Body of pancreas (tissue), 4 donors: Measurements from ENCODE around the gene TMEM35B. TPM values are rescaled to one million over a fixed set of nuclear protein-coding genes. Genes with fewer than 3 reads are reported as not detected.
"Not testable (repeated sequence)": the region's sequence is repeated elsewhere in the genome, so short reads cannot be mapped to it uniquely, and the experiment has no call there.

Source experiments
- ATAC-seq: fragments of 150-250 bp; one replicate; pipeline ENCODE4 v1.9.1; 2016
- DNase-seq, 4 donors: peaks; one replicate each; pipeline ENCODE4 v3.0.0-alpha.2; 2019
- H3K27ac ChIP-seq, 4 donors: fragments of 200-600 bp; sonication (generic); 1 replicate in 3 of 4; 2 replicates in 1 of 4; pipeline versions ENCODE4 v1.5.1 to v1.6.1; 2016 to 2019; ENCODE audit warnings: mild to moderate bottlenecking in 1 of 4, mixed read lengths in 1 of 4, moderate library complexity in 1 of 4
- H3K27me3 ChIP-seq, 2 donors: fragments of 200-600 bp; sonication (generic); one replicate each; pipeline ENCODE4 v1.6.0; 2016; ENCODE audit warnings: mild to moderate bottlenecking in 1 of 2
- H3K36me3 ChIP-seq, 2 donors: fragments of 200-600 bp; sonication (generic); replicated peaks in 1 of 2; 2 replicates each; pipeline ENCODE4 v1.5.1; 2016; ENCODE audit warnings: low read depth in 2 of 2; ENCODE audit not compliant: insufficient read depth in 1 of 2
- H3K4me1 ChIP-seq: fragments of 200-600 bp; sonication (generic); one replicate; pipeline ENCODE4 v1.6.0; 2016
- H3K4me3 ChIP-seq, 2 donors: fragments of 200-600 bp; sonication (generic); 1 replicate in 1 of 2; 2 replicates in 1 of 2; pipeline ENCODE4 v1.5.1; 2016 to 2019
- H3K9me3 ChIP-seq, 3 donors: fragments of 200-600 bp; sonication (generic); 1 replicate in 2 of 3; 2 replicates in 1 of 3; pipeline ENCODE4 v1.5.1; 2016
- POLR2A ChIP-seq, 3 donors: fragments of 450-650 bp; IDR thresholded peaks; one replicate each; pipeline ENCODE4 v1.6.1; 2016; ENCODE audit warnings: antibody characterized with exemption in 3 of 3, mild to moderate bottlenecking in 2 of 3
- WGBS, 2 donors: methylation state at CpG; one replicate each; pipeline ENCODE4 v1.1.5; 2017; 5-methylcytosine and 5-hydroxymethylcytosine counted together
- intact Hi-C: fragments of 100-400 bp; cut with DNase I; formaldehyde crosslinking; loops from one replicate; pipeline ENCODE4 v1.15.1; 2023
- total RNA-seq, 2 donors: library from RNA; depleted of rRNA; stranded (reverse); fragments of >200 nt; gene quantifications; one replicate each; pipeline ENCODE4 v1.1.0, GENCODE V29; 2016
- TF ChIP-seq, protein P1 (sequence below), 7 experiments: fragments of 450-650 bp in 4 of 7; fragments of 200-600 bp in 3 of 7; sonication (generic) in 3 of 7; IDR thresholded peaks; one replicate each; pipeline ENCODE4 v1.5.1; 2016 to 2019; ENCODE audit warnings: antibody characterized with exemption in 7 of 7

Gene TMEM35B
- total RNA-seq, 2 donors from 2014 or later = 15.5 to 37.1 TPM

DNA sequence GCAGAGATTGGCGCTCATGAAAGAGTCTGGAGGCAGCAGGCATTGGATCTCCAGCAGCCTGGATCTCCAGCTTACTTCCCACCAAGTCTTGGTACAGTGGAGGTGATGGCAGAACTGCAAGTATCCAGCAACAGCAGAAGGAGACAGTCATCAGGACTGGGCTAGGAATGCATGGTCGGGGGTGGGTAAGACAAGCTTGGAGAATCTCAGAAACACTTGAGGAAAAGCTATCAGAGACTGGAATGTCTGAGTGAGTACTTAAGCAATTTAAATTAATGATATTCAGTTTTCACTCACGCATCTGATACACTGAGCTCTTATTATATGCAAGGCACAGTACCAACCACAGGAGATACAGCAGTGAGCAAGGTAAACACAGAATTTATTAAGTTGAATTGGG is 9.8 kb downstream of the TMEM35B start:
- no peaks in the 10 kb centered on the region for H3K27me3 ChIP-seq
- ATAC-seq = no peak
- no peaks in the 10 kb centered on the region for H3K9me3 ChIP-seq
- intact Hi-C loops = no loop called here
- WGBS, 2 donors = 86 to 89% methylated on average over 3 of the region's 3 CpGs
- no peak overlapping the region for H3K4me3 ChIP-seq
- H3K27ac ChIP-seq = no peak overlapping the region
- H3K4me1 ChIP-seq = no peaks in the 10 kb centered on the region
- H3K36me3 ChIP-seq = no peaks in the 10 kb centered on the region
- no peak for TF ChIP-seq POLR2A (IDR thresholded peaks at IDR 0.05)
- TF ChIP-seq, protein P1, sequence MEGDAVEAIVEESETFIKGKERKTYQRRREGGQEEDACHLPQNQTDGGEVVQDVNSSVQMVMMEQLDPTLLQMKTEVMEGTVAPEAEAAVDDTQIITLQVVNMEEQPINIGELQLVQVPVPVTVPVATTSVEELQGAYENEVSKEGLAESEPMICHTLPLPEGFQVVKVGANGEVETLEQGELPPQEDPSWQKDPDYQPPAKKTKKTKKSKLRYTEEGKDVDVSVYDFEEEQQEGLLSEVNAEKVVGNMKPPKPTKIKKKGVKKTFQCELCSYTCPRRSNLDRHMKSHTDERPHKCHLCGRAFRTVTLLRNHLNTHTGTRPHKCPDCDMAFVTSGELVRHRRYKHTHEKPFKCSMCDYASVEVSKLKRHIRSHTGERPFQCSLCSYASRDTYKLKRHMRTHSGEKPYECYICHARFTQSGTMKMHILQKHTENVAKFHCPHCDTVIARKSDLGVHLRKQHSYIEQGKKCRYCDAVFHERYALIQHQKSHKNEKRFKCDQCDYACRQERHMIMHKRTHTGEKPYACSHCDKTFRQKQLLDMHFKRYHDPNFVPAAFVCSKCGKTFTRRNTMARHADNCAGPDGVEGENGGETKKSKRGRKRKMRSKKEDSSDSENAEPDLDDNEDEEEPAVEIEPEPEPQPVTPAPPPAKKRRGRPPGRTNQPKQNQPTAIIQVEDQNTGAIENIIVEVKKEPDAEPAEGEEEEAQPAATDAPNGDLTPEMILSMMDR (IDR thresholded peaks at IDR 0.05) = no peak
- no peak for DNase-seq

DNA sequence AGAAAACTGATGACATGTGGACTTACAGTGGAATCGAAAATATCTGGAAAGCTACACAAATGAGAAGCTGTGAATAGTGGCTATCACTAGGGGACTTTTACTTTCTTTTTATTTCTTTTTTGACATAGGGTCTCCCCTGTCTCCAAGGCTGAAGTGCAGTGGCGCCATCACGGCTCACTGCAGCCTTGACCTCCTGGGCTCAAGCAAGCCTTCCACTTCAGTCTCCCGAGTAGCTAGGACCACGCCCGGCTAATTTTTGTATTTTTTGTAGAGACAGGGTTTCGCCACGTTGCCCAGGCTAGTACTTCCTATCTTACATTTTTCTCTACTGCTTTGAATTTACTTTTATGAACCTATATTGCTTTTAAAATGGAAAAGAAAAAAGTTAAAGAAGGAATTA is 10.5 kb downstream of the TMEM35B start:
- Histone ChIP-seq H3K9me3 (no peaks in the 10 kb centered on the region), H3K27ac (no peak overlapping the region), H3K36me3 (no peaks in the 10 kb centered on the region), H3K4me1 (no peaks in the 10 kb centered on the region), H3K27me3 (no peaks in the 10 kb centered on the region), H3K4me3 (no peak overlapping the region)
- intact Hi-C loops = no loop called here
- DNase-seq (no peak), ATAC-seq (no peak)
- 76% methylated on average over 8 of the region's 8 CpGs for WGBS, 2 donors
- no peak for TF ChIP-seq POLR2A (IDR thresholded peaks at IDR 0.05)
- TF ChIP-seq, protein P1 (IDR thresholded peaks at IDR 0.05) = no peak

DNA sequence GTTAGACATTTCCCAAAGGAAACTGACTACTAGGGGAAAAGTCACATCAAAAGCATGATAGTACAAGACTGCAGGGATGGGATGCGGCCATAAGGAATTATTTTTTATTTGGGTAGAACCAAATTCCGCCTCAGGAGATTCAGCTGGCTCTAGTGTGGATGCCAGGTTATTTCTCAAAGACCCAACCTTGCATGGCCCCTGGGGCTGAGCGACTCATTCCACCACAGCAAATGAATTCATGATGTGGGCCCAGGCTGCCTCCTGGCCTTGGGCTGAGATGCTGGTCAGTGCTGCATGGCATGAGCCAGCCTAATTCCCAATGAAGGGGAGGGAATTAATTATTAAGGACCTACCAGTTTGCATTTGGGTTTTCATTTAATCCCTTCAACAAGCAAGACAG is 11.8 kb downstream of the TMEM35B start:
- intact Hi-C loops = no loop called here
- ATAC-seq = no peak
- no peaks in the 10 kb centered on the region for H3K4me1 ChIP-seq
- H3K36me3 ChIP-seq = no peaks in the 10 kb centered on the region
- DNase-seq = no peak
- H3K27me3 ChIP-seq = no peaks in the 10 kb centered on the region
- no peak overlapping the region for H3K27ac ChIP-seq
- no peak overlapping the region for H3K4me3 ChIP-seq
- H3K9me3 ChIP-seq = no peaks in the 10 kb centered on the region
- 81 to 92% methylated on average over 3 of the region's 3 CpGs for WGBS, 2 donors
- TF ChIP-seq POLR2A (IDR thresholded peaks at IDR 0.05) = no peak
- TF ChIP-seq, protein P1 (IDR thresholded peaks at IDR 0.05) = no peak

DNA sequence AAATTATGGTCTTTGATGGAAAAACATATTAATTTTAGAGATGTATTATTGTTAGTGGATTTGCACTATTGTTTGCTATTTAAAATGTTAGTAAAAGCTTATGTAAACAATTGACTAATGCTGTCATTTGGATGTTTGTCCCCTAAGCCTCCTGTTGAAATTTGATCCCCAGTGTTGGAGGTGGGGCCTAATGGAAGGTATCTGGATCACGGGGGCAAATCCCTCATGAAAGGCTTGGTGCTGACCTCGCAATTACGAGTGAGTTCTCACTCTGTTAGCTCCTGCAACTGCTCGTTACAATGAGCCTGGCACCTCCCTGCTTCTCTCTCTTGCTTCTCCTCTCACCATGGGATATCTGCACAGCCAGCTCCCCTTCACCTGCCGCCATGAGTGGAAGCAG is 14.3 kb downstream of the TMEM35B start:
- ATAC-seq (no peak), DNase-seq (no peak)
- Histone ChIP-seq H3K27me3 (no peaks in the 10 kb centered on the region), H3K9me3 (no peaks in the 10 kb centered on the region), H3K4me3 (no peak overlapping the region), H3K36me3 (no peaks in the 10 kb centered on the region), H3K4me1 (no peaks in the 10 kb centered on the region), H3K27ac (no peak overlapping the region)
- intact Hi-C loops = no loop called here
- WGBS, 2 donors = 26 to 40% methylated on average over 5 of the region's 5 CpGs
- TF ChIP-seq, protein P1 (IDR thresholded peaks at IDR 0.05) = no peak
- no peak for TF ChIP-seq POLR2A (IDR thresholded peaks at IDR 0.05)

DNA sequence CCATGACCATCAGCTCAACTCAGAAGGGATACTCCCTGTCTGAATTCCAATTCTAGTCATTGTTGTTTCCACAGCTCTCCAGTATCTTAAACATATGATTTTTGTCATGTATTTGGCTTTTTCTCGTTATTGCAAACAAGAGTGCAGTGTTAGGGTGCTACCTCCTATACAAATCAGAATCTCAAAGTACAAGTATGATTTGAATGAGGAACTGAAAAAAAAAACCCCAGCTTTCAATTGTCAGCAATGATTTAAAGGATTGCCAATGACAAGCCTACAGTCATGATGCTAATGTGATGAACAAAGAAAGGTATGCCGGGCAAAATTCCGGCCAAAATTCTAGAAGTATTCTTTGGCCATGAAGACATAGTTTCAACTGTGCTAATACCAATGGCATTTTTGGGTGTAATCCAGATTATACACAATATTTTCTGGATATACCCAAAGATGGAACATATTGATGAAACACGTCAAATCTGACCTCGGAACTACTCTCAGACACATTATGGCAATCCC is 14.9 kb downstream of the TMEM35B start:
- no peaks in the 10 kb centered on the region for H3K27me3 ChIP-seq
- H3K36me3 ChIP-seq = no peaks in the 10 kb centered on the region
- no peak overlapping the region for H3K4me3 ChIP-seq
- WGBS, 2 donors = 82 to 84% methylated on average over 5 of the region's 5 CpGs
- no peaks in the 10 kb centered on the region for H3K9me3 ChIP-seq
- ATAC-seq (no peak), DNase-seq (no peak)
- TF ChIP-seq, protein P1 (IDR thresholded peaks at IDR 0.05) = no peak
- TF ChIP-seq POLR2A (IDR thresholded peaks at IDR 0.05) = no peak
- no peaks in the 10 kb centered on the region for H3K4me1 ChIP-seq
- intact Hi-C loops = no loop called here
- no peak overlapping the region for H3K27ac ChIP-seq

DNA sequence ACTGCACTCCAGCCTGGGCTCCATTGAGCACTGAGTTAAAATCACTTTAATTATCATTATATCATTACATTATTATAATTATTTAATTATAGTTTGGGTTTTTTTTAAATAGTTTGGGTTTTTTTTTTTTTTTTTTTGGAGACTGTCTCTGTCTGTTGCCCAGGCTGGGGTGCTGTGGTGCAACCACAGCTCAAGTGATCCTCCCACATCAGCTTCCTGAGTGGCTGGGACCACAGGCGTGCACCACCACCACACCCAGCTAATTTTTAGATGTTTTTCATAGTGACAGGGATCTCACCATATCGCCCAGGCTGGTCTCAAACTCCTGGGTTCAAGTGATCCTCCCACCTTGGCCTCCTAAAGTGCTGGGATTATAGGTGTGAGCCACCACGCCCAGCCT is 16.9 kb downstream of the TMEM35B start:
- H3K27ac ChIP-seq, ATAC-seq, H3K36me3 ChIP-seq, H3K9me3 ChIP-seq, DNase-seq, H3K4me3 ChIP-seq, H3K27me3 ChIP-seq, H3K4me1 ChIP-seq, intact Hi-C loops: not testable (repeated sequence)
- WGBS, 2 donors = 70 to 90% methylated on average over 3 of the region's 3 CpGs

DNA sequence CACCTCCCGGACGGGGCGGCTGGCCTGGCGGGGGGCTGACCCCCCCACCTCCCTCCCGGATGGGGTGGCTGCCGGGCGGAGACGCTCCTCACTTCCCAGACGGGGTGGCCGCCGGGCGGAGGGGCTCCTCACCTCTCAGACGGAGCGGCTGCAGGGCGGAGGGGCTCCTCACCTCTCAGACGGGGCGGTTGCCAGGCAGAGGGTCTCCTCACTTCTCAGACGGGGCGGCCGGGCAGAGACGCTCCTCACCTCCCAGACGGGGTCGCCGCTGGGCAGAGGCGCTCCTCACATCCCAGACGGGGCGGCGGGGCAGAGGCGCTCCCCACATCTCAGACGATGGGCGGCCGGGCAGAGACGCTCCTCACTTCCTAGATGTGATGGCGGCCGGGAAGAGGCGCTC is 17.5 kb downstream of the TMEM35B start:
- H3K27ac ChIP-seq, intact Hi-C loops, ATAC-seq, H3K27me3 ChIP-seq, H3K9me3 ChIP-seq, DNase-seq, H3K4me1 ChIP-seq, H3K36me3 ChIP-seq, H3K4me3 ChIP-seq: not testable (repeated sequence)
- no CpG with 5 or more reads among the region's 36 CpGs for WGBS, 2 donors
